GM12891 (cell line): ENCODE measurements around the gene NTNG1.

Experiments
- PAX5 ChIP-seq: IDR thresholded peaks from 2 replicates; pipeline ENCODE4 v1.6.1; 2011; ENCODE audit warnings: low read length, moderate library complexity, mild to moderate bottlenecking; ENCODE audit not compliant: insufficient read depth, severe bottlenecking
- POLR2A ChIP-seq: IDR thresholded peaks from 2 replicates; pipeline ENCODE4 v1.6.1; 2011; ENCODE audit warnings: low read depth, low read length, control low read depth
- POLR2AphosphoS5 ChIP-seq: IDR thresholded peaks from 2 replicates; pipeline ENCODE4 v1.6.1; 2011; ENCODE audit warnings: low read depth, low read length, control low read depth
- SPI1 ChIP-seq: IDR thresholded peaks from 2 replicates; pipeline ENCODE4 v1.6.1; 2011; ENCODE audit warnings: low read depth, low read length, control low read depth
- TAF1 ChIP-seq: IDR thresholded peaks from 2 replicates; pipeline ENCODE4 v1.6.1; 2011; ENCODE audit warnings: low read depth, low read length, control low read depth

GRCh38 chr1:107277022-107277421 is 136.2 kb downstream of the NTNG1 start:
- TF ChIP-seq POLR2AphosphoS5 (no peak), POLR2A (no peak), SPI1 (no peak), TAF1 (no peak), PAX5 (no peak)
